H54 (cell line): Measurements from ENCODE around the gene RASSF8.
"Not testable (repeated sequence)": the region's sequence is repeated elsewhere in the genome, so short reads cannot be mapped to it uniquely, and the experiment has no call there.

Experiments
- DNase-seq: peaks from one replicate; pipeline ENCODE4 v3.0.0; 2011; ENCODE audit warnings: low spot score, mixed read lengths; ENCODE audit not compliant: insufficient read length
- FAIRE-seq: peaks from 3 replicates; lab custom pipeline; 2011; peaks lifted over from hg19 to GRCh38; lab: Jason Lieb, UNC
- POLR2A ChIP-seq: IDR thresholded peaks from 2 replicates; pipeline ENCODE4 v1.6.1; 2011; ENCODE audit warnings: low read depth, mild to moderate bottlenecking, low read length

RASSF8 gene

GRCh38 chr12:26036877-26037276 is 78.4 kb downstream of the RASSF8 start:
- FAIRE-seq = no peak
- no peak for DNase-seq
- TF ChIP-seq POLR2A = no peak

GRCh38 chr12:26037615-26038220 is 79.2 kb downstream of the RASSF8 start:
- DNase-seq = no peak
- no peak for TF ChIP-seq POLR2A
- FAIRE-seq = peak; percentile 48

- FAIRE-seq (no peak), DNase-seq (no peak)
- no peak for TF ChIP-seq POLR2A
Observed at GRCh38 chr12:26042645-26043044, 84.2 kb downstream of the RASSF8 start.

- FAIRE-seq (peak; percentile 6), DNase-seq (no peak)
- TF ChIP-seq POLR2A = no peak
Observed at GRCh38 chr12:26043135-26044006, 84.9 kb downstream of the RASSF8 start.

- no peak for FAIRE-seq
- no peak for DNase-seq
- TF ChIP-seq POLR2A = no peak
Observed at GRCh38 chr12:26044007-26044394, 85.5 kb downstream of the RASSF8 start.

GRCh38 chr12:26044592-26044991 is 86.1 kb downstream of the RASSF8 start:
- no peak for TF ChIP-seq POLR2A
- FAIRE-seq (no peak), DNase-seq (no peak)

- TF ChIP-seq POLR2A = no peak
Observed at GRCh38 chr12:26046203-26046602, 87.7 kb downstream of the RASSF8 start.

GRCh38 chr12:26046906-26047305 is 88.4 kb downstream of the RASSF8 start:
- FAIRE-seq (no peak), DNase-seq (no peak)
- no peak for TF ChIP-seq POLR2A

More at GRCh38 chr12:26046203-26046602, 87.7 kb downstream of the RASSF8 start:
- DNase-seq (no peak), FAIRE-seq (no peak)

GRCh38 chr12:26047401-26048226 is 89.1 kb downstream of the RASSF8 start:
- no peak for TF ChIP-seq POLR2A
- FAIRE-seq (no peak), DNase-seq (no peak)

- no peak for TF ChIP-seq POLR2A
- no peak for FAIRE-seq
- no peak for DNase-seq
Observed at GRCh38 chr12:26052652-26053051, 94.2 kb downstream of the RASSF8 start.

- DNase-seq (no peak), FAIRE-seq (no peak)
- TF ChIP-seq POLR2A = no peak
Observed at GRCh38 chr12:26054383-26054782, 95.9 kb downstream of the RASSF8 start.

GRCh38 chr12:26055087-26055486 is 96.6 kb downstream of the RASSF8 start:
- no peak for FAIRE-seq
- no peak for TF ChIP-seq POLR2A
- DNase-seq = no peak

- peak; percentile 97 for FAIRE-seq
- TF ChIP-seq POLR2A = no peak
- DNase-seq = peak; percentile 11
Observed at GRCh38 chr12:26056335-26056734, 97.9 kb downstream of the RASSF8 start.

GRCh38 chr12:26057271-26057670 is 98.8 kb downstream of the RASSF8 start:
- not testable (repeated sequence) for FAIRE-seq, DNase-seq
